GM18861 (cell line): ENCODE results near the gene ESRRG.

Experiments
- ATAC-seq: cut with Tn5 transposase; IDR thresholded peaks from one replicate; pipeline ENCODE4 v1.9.1; 2021; ENCODE audit not compliant: unreplicated experiment

Gene ESRRG

DNA sequence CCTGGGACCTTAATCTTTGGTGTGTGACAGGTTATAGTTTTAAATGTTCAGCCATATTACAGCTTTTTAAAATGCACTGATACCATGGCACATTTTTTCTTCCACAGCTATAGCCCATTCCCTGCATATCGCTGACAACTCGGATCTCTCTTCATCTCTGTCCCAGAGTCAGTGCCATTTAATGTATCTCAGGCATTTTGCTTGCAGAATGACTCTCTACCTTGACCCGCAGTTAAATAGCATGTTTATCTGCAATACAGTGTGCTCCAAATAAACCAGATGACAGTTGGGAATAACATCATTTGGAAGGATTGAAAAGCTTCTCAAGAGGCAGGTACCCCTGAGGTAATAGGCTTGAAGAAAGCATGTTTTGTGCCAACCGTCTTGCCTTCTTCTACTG is 200.2 kb downstream of the ESRRG start:
- no peak for ATAC-seq

DNA sequence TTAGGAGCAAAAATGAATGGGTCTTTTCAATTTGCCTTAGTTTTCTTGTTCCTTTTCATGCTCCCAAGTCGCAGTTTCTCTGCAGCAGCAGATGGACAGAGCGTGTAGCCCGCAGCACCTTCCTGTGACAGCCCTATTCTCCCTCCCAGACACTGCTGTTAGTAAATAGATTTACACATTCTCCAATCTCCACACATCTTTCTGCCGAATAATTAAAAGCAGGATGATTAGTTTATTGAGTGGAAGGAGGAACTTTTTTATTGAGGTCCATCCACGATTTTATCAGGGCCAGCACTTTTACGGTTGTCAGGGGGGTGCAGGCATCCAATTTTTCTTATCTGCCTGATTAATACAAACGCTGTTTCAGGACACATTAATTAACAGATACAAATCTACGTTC is 201.8 kb downstream of the ESRRG start:
- ATAC-seq, result no peak

- no peak for ATAC-seq
These were observed 204.2 kb downstream of the ESRRG start for GRCh38 chr1:216518844-216519627.

DNA sequence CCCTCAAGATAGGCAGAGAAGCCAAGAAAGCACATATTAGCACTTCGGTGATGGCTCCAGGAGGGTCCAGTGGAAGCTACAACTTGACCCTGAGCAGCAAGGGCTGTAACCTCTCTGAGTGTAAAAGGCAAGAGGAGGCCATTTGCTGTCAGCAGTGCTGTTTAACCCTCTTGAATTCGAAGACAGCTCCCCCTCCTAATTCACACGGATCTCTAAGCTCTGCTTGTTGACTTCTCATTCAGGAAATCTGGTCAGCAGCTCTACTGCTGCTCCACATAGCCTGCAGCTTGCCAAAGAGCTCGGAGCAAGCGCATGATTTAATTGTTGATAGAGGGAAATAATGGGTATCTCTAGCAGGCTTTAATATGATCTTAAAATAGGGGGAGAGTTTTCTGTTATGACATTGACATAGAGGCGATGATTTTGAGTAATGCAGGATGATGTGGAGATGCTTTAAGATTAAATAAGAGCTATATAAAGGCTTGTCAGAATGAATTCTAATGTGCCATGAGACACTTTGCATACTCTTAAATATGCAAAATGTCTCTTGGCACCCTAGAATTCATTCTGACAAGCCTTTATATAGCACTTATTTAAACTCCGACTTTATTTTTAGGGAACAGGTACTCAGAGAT is 220.6 kb downstream of the ESRRG start:
- ATAC-seq, result no peak

DNA sequence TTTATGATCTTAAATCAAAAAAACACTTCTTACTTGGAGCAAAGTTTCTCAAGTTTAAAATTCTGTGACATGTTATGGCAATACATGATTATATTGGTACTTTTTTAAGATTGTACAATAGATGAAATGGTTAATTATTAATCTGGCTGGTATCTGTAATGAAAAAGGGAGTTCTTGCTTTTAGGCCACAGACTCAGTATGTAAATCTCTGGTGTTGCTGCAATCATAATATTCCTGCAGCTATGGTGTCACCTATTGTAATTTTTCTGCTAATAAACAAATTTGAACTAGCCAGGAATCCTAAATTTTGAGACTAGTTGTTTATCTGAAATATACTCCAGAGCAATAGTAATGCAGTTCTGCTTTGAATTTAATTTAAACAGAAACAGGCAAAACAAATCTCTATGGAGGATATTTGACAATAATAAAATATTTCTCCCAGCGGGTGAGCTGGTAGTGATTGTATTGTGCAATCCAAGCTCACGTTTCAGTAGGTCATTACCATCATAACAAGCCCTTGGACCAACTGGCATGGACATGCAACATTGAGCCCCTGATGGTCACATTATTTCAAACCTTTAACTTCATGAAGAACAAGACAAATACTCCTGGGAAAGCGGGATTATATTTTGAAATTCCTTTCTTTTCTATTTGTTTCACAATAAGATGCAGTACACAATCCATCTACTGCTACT is 222.8 kb downstream of the ESRRG start:
- no peak for ATAC-seq

DNA sequence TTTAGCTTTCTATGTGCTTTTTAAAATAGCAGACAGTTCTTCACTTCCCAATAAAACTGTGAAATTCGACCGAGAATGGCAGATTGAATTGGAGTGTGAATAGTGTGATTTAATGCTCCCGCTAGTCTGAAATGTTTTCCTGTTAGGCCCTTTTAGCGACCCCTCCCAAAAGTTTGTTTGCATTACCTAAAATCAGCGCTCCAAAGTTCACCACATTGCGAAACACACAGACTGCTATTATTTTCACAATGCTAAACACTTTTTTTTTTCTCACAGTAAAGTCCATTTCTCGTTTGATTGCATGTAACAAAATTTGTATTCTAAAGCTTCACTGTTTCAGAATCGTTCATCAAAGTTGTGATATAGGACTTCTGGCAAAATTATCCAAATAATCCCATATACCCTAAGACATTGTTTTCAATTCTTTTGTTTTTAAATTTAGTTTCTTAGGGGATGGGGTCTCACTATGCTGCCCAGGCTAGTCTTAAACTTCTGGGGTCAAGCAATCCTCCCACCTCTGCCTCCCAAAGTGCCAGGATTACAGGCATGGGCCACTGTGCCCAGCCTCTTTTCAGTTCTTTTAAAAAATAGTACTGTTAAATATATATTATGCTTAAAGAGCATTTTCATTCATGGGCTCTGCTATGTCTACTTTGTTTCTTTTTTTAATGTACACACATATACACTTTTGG is 223.5 kb downstream of the ESRRG start:
- no peak for ATAC-seq

- ATAC-seq, result no peak
These were observed 225.0 kb downstream of the ESRRG start for GRCh38 chr1:216498277-216498676.

DNA sequence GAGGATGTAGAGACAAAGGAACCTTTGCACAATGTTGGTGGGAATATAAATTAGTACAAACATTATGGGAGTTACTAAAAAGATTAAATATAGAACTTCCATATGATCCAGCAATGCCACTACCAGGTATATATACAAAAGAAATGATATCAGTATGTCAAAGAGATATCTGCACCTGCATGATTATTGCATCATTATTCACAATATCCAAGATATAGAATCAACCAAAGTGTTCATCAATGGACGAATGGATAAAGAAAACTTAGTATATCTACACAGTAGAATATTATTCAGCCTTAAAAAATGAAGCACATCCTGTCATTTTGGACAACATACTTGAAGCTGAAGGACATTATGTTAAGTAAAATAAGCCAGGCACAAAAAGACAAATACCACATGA is 238.2 kb downstream of the ESRRG start:
- ATAC-seq, result no peak

- no peak for ATAC-seq
These were observed 239.4 kb downstream of the ESRRG start for GRCh38 chr1:216483672-216484401.

DNA sequence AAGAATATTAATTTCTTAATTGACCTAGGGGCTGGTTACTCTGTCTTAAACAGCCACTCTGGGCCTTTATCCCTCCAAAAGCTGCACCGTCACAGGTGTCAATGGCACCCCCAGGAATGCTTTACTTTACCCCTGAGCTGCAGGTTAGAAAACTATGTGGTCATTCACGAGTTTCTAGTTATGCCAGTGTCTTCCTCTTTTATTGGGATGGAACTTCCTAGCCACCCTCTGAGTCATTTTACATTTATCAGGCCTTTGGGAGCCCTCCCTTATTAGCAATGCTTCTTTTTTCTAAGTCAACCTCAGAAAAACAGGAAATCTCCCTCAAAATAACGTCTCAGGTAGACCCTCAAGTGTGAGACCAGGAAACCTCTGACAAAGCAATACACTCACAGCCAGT is 240.6 kb downstream of the ESRRG start:
- ATAC-seq, result no peak

GRCh38 chr1:216478238-216478637 is 245.0 kb downstream of the ESRRG start:
- no peak for ATAC-seq

- ATAC-seq, result no peak
These were observed 246.9 kb downstream of the ESRRG start for GRCh38 chr1:216476341-216476740.

- no peak for ATAC-seq
These were observed 247.5 kb downstream of the ESRRG start for GRCh38 chr1:216475659-216476276.

GRCh38 chr1:216466162-216466801 is 256.9 kb downstream of the ESRRG start:
- no peak for ATAC-seq

GRCh38 chr1:216464489-216464888 is 258.7 kb downstream of the ESRRG start:
- no peak for ATAC-seq

- ATAC-seq, result no peak
These were observed 261.0 kb downstream of the ESRRG start for GRCh38 chr1:216462066-216462775.

DNA sequence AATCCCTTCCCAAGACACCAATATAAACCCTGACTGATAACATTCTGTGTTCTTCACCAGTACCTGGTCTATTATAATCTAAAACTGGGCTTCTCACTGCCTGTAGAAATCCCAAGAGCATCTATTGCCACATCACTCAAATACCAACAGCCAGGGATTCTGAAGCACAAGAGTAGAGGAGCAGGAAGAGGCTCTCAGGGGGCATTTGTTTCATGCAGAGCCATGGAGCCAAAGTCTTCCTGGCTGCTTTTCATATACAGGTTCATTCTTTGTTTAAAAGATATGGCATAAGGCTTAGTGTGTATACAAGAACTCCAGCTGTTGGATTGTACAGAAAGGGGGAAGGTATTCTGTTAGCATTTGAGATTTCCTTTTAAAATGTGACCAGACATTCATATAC is 261.8 kb downstream of the ESRRG start:
- ATAC-seq, result no peak

DNA sequence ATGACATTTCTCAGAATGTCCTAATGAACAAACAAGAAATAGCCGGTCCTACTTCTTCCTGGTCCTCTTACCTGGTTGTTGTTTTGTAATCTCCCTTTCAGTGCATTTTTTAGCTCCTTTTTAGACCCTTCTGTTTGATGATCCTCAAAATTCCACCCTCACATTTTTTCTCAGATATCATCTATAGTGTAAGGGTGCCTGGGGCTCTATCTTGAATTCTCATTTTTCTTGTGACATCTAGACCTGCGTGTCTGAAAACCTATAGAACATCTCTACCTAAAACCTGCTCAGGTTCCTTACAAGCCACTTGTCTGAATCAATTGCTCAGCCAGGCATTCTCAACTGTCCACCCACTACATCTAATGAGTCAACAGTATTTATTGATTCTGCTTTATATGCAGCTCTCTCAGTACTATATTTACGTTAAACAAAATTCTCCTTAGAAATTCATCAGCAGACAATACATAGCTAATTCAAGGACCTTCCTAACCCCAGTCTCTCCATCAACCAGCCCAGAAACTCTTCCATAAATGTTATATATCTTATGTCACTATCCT is 263.5 kb downstream of the ESRRG start:
- no peak for ATAC-seq

DNA sequence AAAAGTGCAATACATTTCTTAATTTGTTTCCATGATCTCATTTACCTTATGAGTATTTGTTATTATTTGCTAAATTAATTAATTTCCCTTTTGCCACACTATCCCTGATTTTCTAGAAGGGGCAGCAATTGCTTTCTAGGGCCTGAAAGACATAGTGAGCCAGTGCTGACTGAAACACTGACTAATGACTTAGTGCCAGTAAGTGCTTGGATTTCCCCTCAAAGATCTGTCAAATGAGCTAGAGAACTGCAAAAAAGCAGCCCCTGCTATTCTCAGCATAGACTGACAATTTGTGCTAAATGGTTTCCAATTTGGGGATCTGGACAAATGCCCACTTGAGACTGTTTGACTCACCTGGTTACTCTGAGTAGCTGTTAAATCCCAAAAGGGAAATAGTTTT is 264.4 kb downstream of the ESRRG start:
- ATAC-seq, result no peak
